K562 (cell line): Measurements from ENCODE around the gene RSPH1. TPM values are rescaled to one million over a fixed set of nuclear protein-coding genes. Genes with fewer than 3 reads are reported as not detected.
A peak's percentile ranks its signal among the peaks of the same experiment; 100 is the strongest.

Experiments used
- ATAC-seq: fragments of 200-7000 bp; cut with Tn5 transposase; 3 replicates; pipeline ENCODE4 v1.9.1; 2020; ENCODE audit warnings: moderate library complexity
- BruUV-seq: library from RNA; stranded (reverse); fragments of 400-500 nt; replicated peaks from 2 replicates; lab custom pipeline; 2021; lab: Mats Ljungman, UMichigan
- CTCF ChIA-PET: fragments of 300-600 bp; formaldehyde crosslinking; extraction: SDS; loops from one replicate; lab custom pipeline; 2021; ENCODE audit warnings: low intra/inter-chr PET ratio; lab: Yijun Ruan, JAX
- POLR2A ChIA-PET: fragments of 300-600, 350-650 bp; sonication (Branson Sonifier 250); formaldehyde crosslinking; extraction: SDS; loops from one replicate; lab custom pipeline; 2021; ENCODE audit warnings: antibody characterized with exemption, inconsistent platforms; lab: Yijun Ruan, JAX
- DNase-seq, 4 experiments: peaks; one replicate each; pipeline versions ENCODE4 v3.0.0 to v3.0.0-alpha.2; 2011 to 2018; ENCODE audit warnings: low spot score in 3 of 4, mixed read lengths in 3 of 4; ENCODE audit errors: extremely low read depth in 1 of 4
- FAIRE-seq: peaks from 2 replicates; lab custom pipeline; 2011; peaks lifted over from hg19 to GRCh38; lab: Jason Lieb, UNC
- H2AFZ ChIP-seq: 2 replicates; pipeline ENCODE4 v1.6.0; 2011; ENCODE audit warnings: low read depth, low read length, control low read depth, inconsistent platforms
- H3K27ac ChIP-seq: fragments of 200-600 bp; 3 replicates; pipeline ENCODE4 v1.8.0; 2011; ENCODE audit warnings: low read depth, mild to moderate bottlenecking, control low read depth, inconsistent platforms, low read length, moderate library complexity, mixed read lengths; ENCODE audit errors: extremely low read depth
- H3K27me3 ChIP-seq, 2 experiments: fragments of 300-600 bp in 1 of 2; 2 replicates in 1 of 2; 3 replicates in 1 of 2; pipeline versions ENCODE4 v1.6.0 to v1.8.0; 2011; ENCODE audit warnings: inconsistent platforms in 2 of 2, low read length in 2 of 2, mild to moderate bottlenecking in 1 of 2, mixed read lengths in 1 of 2, moderate library complexity in 1 of 2; ENCODE audit not compliant: control insufficient read depth in 2 of 2, insufficient read depth in 2 of 2
- H3K36me3 ChIP-seq: fragments of 300-600 bp; 3 replicates; pipeline ENCODE4 v1.8.0; 2011; ENCODE audit warnings: mild to moderate bottlenecking, low read length, inconsistent platforms; ENCODE audit not compliant: control insufficient read depth, insufficient read depth
- H3K4me1 ChIP-seq, 2 experiments: fragments of 200-600 bp in 1 of 2; replicated peaks in 1 of 2; 2 replicates in 1 of 2; 3 replicates in 1 of 2; pipeline versions ENCODE4 v1.5.1 to v1.8.0; 2011; ENCODE audit warnings: inconsistent platforms in 2 of 2, low read length in 2 of 2, mild to moderate bottlenecking in 1 of 2, mixed read lengths in 1 of 2, moderate library complexity in 1 of 2; ENCODE audit not compliant: control insufficient read depth in 2 of 2, insufficient read depth in 2 of 2
- H3K4me2 ChIP-seq: 2 replicates; pipeline ENCODE4 v1.6.1; 2011; ENCODE audit warnings: low read length, control low read depth, inconsistent platforms, mixed read lengths; ENCODE audit not compliant: insufficient read depth
- H3K4me3 ChIP-seq: fragments of 200-600 bp; sonication (generic), shearing (Covaris generic); 2 replicates; pipeline ENCODE4 v1.5.1; 2016; ENCODE audit warnings: control low read depth, inconsistent platforms
- H3K79me2 ChIP-seq: fragments of 200-600 bp; 3 replicates; pipeline ENCODE4 v1.8.0; 2011; ENCODE audit warnings: low read length, inconsistent platforms; ENCODE audit not compliant: control insufficient read depth, insufficient read depth
- H3K9ac ChIP-seq, 2 experiments: 2 replicates each; pipeline versions ENCODE4 v1.6.0 to v1.6.1; 2011; ENCODE audit warnings: low read depth in 2 of 2, low read length in 2 of 2, control low read depth in 1 of 2, inconsistent platforms in 1 of 2, mild to moderate bottlenecking in 1 of 2, mixed read lengths in 1 of 2; ENCODE audit not compliant: insufficient read depth in 1 of 2
- H3K9me1 ChIP-seq: one replicate; pipeline ENCODE4 v1.6.0; 2011; ENCODE audit warnings: inconsistent platforms, mild to moderate bottlenecking, low read length, moderate library complexity; ENCODE audit not compliant: control insufficient read depth, insufficient read depth
- H3K9me3 ChIP-seq: replicated peaks from 2 replicates; pipeline ENCODE4 v1.5.1; 2011; ENCODE audit warnings: low read depth, low read length, inconsistent platforms; ENCODE audit not compliant: control insufficient read depth, insufficient read depth
- H4K20me1 ChIP-seq: replicated peaks from 2 replicates; pipeline ENCODE4 v1.6.1; 2011; ENCODE audit warnings: low read length, inconsistent platforms, mixed read lengths; ENCODE audit not compliant: control insufficient read depth, insufficient read depth
- HLTF ChIP-seq: fragments of 450-650 bp; IDR thresholded peaks from 2 replicates; pipeline ENCODE4 v1.6.1; 2016
- HSF4 ChIP-seq: fragments of 250-450 bp; sonication (Bioruptor Pico); IDR thresholded peaks from 2 replicates; pipeline ENCODE4 v2.1.2; 2022; ENCODE audit warnings: mild to moderate bottlenecking, moderate library complexity, borderline replicate concordance
- PPARD ChIP-seq: fragments of 250-450 bp; sonication (Bioruptor Pico); IDR thresholded peaks from 2 replicates; pipeline ENCODE4 v1.8.0; 2022; ENCODE audit warnings: inconsistent platforms, mild to moderate bottlenecking, moderate library complexity
- ZNF354B ChIP-seq: fragments of 250-450 bp; sonication (Bioruptor Pico); IDR thresholded peaks from 2 replicates; pipeline ENCODE4 v1.4.0; 2020
- ZNF384 ChIP-seq: IDR thresholded peaks from 2 replicates; pipeline ENCODE4 v1.6.1; 2012; ENCODE audit warnings: low read depth, low read length, improper control_type of control experiment
- ZNF436 ChIP-seq: fragments of 250-450, 450-650 bp; sonication (Bioruptor Pico); formaldehyde crosslinking; IDR thresholded peaks from 2 replicates; pipeline ENCODE4 v1.7.0; 2020; ENCODE audit warnings: mild to moderate bottlenecking
- WGBS: fragments of 100-300 bp; shearing (Covaris generic); methylation state at CpG from one replicate; pipeline ENCODE4 v1.1.6; 2016; ENCODE audit warnings: low coverage, mixed read lengths; ENCODE audit not compliant: insufficient coverage; ENCODE audit errors: missing lambda C conversion rate; 5-methylcytosine and 5-hydroxymethylcytosine counted together
- in situ Hi-C: fragments of 300-500 bp; cut with MboI; formaldehyde crosslinking; loops from 4 replicates; pipeline ENCODE4 v1.15.0; 2018; ENCODE audit warnings: inconsistent platforms, mixed read lengths
- intact Hi-C: fragments of 100-400 bp; cut with micrococcal nuclease; formaldehyde crosslinking; loops from 2 replicates; pipeline ENCODE4 v1.14.2; 2022
- polyA plus RNA-seq, 8 experiments: library from polyadenylated mRNA; depleted of rRNA in 4 of 8; stranded (reverse) in 5 of 8; unstranded in 3 of 8; fragments of >200 nt; fragmentation: Nextera tagmentation in 2 of 8; fragmentation: Illumina TruSeq in 1 of 8; extraction: Ambion mirVana in 2 of 8; extraction: Trizol in 1 of 8; gene quantifications; 2 replicates each; pipeline versions ENCODE4 v1.2.1 to v1.2.3, GENCODE V29; 2011 to 2014; ENCODE audit warnings: inconsistent platforms in 1 of 8, missing spikeins in 1 of 8
- total RNA-seq, 7 experiments: library from RNA; depleted of rRNA in 6 of 7; stranded (reverse); fragments of >200 nt in 6 of 7; fragmentation: Illumina TruSeq in 2 of 7; extraction: Trizol in 2 of 7; gene quantifications; 2 replicates each; pipeline versions ENCODE4 v1.2.1 to v1.2.3, GENCODE V29; 2011 to 2021; ENCODE audit warnings: low replicate concordance in 1 of 7
- TF ChIP-seq, protein P1 (sequence below): fragments of 250-450 bp; sonication (Bioruptor Pico); IDR thresholded peaks from 2 replicates; pipeline ENCODE4 v1.5.0; 2021
- TF ChIP-seq, protein P2 (sequence below), 2 experiments: fragments of 150-350 bp in 1 of 2; IDR thresholded peaks; 2 replicates each; pipeline ENCODE4 v1.6.1; 2012 to 2016; ENCODE audit warnings: low read depth in 2 of 2, low read length in 2 of 2, mild to moderate bottlenecking in 1 of 2, moderate library complexity in 1 of 2
- TF ChIP-seq, protein P3 (sequence below): fragments of 450-650 bp; IDR thresholded peaks from 2 replicates; pipeline ENCODE4 v1.6.1; 2017; ENCODE audit warnings: antibody characterized with exemption, mild to moderate bottlenecking
- TF ChIP-seq, protein P4 (sequence below): sonication (generic); formaldehyde crosslinking; IDR thresholded peaks from 2 replicates; pipeline ENCODE4 v1.4.0; 2020; ENCODE audit warnings: mild to moderate bottlenecking, missing genetic modification reagents

RSPH1 gene
- total and polyA plus RNA-seq, 9 of the 15 experiments (the other 6 are each of a cell fraction or from before 2014, with no cell fraction given), result 0.17 TPM; not detected in 8

DNA sequence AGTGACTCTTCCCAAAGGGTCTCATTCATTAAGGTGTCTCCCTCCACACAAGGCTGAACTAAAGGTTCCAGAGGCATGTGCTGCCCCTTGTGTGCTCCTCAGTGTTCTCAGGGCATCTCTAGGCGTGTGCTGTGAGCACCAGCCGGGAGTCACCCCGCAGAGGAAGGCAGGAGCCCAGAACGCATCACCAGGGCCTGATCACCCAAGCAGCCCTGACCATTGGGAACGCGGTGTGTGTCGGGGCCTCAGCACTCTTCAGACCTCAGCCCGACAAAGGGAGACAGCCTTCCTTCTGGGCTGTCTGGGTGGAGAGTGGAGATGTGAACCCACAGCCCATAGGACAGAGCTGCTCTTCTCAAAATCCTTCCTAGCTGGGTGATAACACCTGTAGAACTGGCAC, 26.7 kb upstream of the RSPH1 start:
- H3K4me1 ChIP-seq, result peaks cover 0 to 4% of the 10 kb centered on the region in 2 experiments; a peak in 2 of 5 replicates
- H3K27ac ChIP-seq, result no peak overlapping the region
- 9% methylated on average over 8 of the region's 8 CpGs for WGBS
- H2AFZ ChIP-seq, result no peak overlapping the region
- ChIA-PET POLR2A (no interaction called here), CTCF (no interaction called here)
- intact Hi-C loops, result loop anchor here (10.0 kb wide), 1 partner anchor 52 kb away; no protein-coding TSS in a partner anchor
- H3K79me2 ChIP-seq, result no peaks in the 10 kb centered on the region
- no peak overlapping the region for H3K4me2 ChIP-seq
- no peaks in the 10 kb centered on the region for H3K9me3 ChIP-seq
- no peak for ATAC-seq
- H3K27me3 ChIP-seq, result peaks cover 65 to 85% of the 10 kb centered on the region in 2 experiments
- in situ Hi-C loops, result no loop called here
- H3K9ac ChIP-seq, result peak overlapping the region in 1 of 2 experiments; percentile 5; a peak in 1 of 4 replicates
- BruUV-seq, result no TSS peak
- TF ChIP-seq, protein P1, sequence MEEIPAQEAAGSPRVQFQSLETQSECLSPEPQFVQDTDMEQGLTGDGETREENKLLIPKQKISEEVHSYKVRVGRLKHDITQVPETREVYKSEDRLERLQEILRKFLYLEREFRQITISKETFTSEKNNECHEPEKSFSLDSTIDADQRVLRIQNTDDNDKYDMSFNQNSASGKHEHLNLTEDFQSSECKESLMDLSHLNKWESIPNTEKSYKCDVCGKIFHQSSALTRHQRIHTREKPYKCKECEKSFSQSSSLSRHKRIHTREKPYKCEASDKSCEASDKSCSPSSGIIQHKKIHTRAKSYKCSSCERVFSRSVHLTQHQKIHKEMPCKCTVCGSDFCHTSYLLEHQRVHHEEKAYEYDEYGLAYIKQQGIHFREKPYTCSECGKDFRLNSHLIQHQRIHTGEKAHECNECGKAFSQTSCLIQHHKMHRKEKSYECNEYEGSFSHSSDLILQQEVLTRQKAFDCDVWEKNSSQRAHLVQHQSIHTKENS (CRISPR knock-in tag), result no peak
- TF ChIP-seq ZNF384 (no peak), HSF4 (CRISPR knock-in tag) (no peak), ZNF436 (no peak), ZNF354B (CRISPR knock-in tag) (no peak), PPARD (CRISPR knock-in tag) (no peak), HLTF (no peak)
- TF ChIP-seq, protein P2, sequence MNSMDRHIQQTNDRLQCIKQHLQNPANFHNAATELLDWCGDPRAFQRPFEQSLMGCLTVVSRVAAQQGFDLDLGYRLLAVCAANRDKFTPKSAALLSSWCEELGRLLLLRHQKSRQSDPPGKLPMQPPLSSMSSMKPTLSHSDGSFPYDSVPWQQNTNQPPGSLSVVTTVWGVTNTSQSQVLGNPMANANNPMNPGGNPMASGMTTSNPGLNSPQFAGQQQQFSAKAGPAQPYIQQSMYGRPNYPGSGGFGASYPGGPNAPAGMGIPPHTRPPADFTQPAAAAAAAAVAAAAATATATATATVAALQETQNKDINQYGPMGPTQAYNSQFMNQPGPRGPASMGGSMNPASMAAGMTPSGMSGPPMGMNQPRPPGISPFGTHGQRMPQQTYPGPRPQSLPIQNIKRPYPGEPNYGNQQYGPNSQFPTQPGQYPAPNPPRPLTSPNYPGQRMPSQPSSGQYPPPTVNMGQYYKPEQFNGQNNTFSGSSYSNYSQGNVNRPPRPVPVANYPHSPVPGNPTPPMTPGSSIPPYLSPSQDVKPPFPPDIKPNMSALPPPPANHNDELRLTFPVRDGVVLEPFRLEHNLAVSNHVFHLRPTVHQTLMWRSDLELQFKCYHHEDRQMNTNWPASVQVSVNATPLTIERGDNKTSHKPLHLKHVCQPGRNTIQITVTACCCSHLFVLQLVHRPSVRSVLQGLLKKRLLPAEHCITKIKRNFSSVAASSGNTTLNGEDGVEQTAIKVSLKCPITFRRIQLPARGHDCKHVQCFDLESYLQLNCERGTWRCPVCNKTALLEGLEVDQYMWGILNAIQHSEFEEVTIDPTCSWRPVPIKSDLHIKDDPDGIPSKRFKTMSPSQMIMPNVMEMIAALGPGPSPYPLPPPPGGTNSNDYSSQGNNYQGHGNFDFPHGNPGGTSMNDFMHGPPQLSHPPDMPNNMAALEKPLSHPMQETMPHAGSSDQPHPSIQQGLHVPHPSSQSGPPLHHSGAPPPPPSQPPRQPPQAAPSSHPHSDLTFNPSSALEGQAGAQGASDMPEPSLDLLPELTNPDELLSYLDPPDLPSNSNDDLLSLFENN (IDR thresholded peaks at IDR 0.05; ENCODE audit: low read depth in 2 of 2, low read length in 2 of 2), result no peak
- TF ChIP-seq, protein P3, sequence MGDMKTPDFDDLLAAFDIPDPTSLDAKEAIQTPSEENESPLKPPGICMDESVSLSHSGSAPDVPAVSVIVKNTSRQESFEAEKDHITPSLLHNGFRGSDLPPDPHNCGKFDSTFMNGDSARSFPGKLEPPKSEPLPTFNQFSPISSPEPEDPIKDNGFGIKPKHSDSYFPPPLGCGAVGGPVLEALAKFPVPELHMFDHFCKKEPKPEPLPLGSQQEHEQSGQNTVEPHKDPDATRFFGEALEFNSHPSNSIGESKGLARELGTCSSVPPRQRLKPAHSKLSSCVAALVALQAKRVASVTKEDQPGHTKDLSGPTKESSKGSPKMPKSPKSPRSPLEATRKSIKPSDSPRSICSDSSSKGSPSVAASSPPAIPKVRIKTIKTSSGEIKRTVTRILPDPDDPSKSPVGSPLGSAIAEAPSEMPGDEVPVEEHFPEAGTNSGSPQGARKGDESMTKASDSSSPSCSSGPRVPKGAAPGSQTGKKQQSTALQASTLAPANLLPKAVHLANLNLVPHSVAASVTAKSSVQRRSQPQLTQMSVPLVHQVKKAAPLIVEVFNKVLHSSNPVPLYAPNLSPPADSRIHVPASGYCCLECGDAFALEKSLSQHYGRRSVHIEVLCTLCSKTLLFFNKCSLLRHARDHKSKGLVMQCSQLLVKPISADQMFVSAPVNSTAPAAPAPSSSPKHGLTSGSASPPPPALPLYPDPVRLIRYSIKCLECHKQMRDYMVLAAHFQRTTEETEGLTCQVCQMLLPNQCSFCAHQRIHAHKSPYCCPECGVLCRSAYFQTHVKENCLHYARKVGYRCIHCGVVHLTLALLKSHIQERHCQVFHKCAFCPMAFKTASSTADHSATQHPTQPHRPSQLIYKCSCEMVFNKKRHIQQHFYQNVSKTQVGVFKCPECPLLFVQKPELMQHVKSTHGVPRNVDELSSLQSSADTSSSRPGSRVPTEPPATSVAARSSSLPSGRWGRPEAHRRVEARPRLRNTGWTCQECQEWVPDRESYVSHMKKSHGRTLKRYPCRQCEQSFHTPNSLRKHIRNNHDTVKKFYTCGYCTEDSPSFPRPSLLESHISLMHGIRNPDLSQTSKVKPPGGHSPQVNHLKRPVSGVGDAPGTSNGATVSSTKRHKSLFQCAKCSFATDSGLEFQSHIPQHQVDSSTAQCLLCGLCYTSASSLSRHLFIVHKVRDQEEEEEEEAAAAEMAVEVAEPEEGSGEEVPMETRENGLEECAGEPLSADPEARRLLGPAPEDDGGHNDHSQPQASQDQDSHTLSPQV, result no peak
- TF ChIP-seq, protein P4, sequence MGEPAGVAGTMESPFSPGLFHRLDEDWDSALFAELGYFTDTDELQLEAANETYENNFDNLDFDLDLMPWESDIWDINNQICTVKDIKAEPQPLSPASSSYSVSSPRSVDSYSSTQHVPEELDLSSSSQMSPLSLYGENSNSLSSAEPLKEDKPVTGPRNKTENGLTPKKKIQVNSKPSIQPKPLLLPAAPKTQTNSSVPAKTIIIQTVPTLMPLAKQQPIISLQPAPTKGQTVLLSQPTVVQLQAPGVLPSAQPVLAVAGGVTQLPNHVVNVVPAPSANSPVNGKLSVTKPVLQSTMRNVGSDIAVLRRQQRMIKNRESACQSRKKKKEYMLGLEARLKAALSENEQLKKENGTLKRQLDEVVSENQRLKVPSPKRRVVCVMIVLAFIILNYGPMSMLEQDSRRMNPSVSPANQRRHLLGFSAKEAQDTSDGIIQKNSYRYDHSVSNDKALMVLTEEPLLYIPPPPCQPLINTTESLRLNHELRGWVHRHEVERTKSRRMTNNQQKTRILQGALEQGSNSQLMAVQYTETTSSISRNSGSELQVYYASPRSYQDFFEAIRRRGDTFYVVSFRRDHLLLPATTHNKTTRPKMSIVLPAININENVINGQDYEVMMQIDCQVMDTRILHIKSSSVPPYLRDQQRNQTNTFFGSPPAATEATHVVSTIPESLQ (CRISPR knock-in tag), result no peak
- TF ChIP-seq, all 486 proteins: peak for 0
- FAIRE-seq (no peak), DNase-seq (no peak)
- Histone ChIP-seq H3K4me3 (no peak overlapping the region), H4K20me1 (peaks cover 6% of the 10 kb centered on the region; the same call in 1 of the 2 replicates), H3K36me3 (no peaks in the 10 kb centered on the region), H3K9me1 (no peaks in the 10 kb centered on the region)
